Stimulated activated CD8-positive, alpha-beta memory T cell treated with anti-CD3 and anti-CD28 coated beads, Interleukin-4, amount 100 ng/mL, for 48 hours (primary cell): ENCODE data around the gene HLA-B.
"Not testable (repeated sequence)": the region's sequence is repeated elsewhere in the genome, so short reads cannot be mapped to it uniquely, and the experiment has no call there.

Experiments
- DNase-seq: peaks from one replicate; pipeline ENCODE4 v3.0.0-alpha.2; 2020

Gene HLA-B

GRCh38 chr6:31356946-31357466 lies at the start of gene HLA-B:
HLA-B (minus strand) TSS chr6:31357179; CDS start chr6:31357158, 21 bp downstream.
- peak; percentile 78 for DNase-seq

GRCh38 chr6:31405996-31406395 lies 49.0 kb upstream of the HLA-B start:
- no peak for DNase-seq

GRCh38 chr6:31404061-31404364 lies 47.0 kb upstream of the HLA-B start:
- DNase-seq, result not testable (repeated sequence)

- DNase-seq, result peak; percentile 84
These were observed 46.5 kb upstream of the HLA-B start, which contains the start of gene MICA for GRCh38 chr6:31403283-31404060. MICA (plus strand) TSS chr6:31403595; CDS start chr6:31403633, 38 bp downstream.

- peak; percentile 55 for DNase-seq
These were observed 45.6 kb upstream of the HLA-B start for GRCh38 chr6:31402324-31403282.

GRCh38 chr6:31401403-31401802 lies 44.4 kb upstream of the HLA-B start:
- no peak for DNase-seq

- peak; percentile 80 for DNase-seq
These were observed 43.7 kb upstream of the HLA-B start for GRCh38 chr6:31400467-31401289.

GRCh38 chr6:31399589-31400466 lies 42.8 kb upstream of the HLA-B start:
- peak; percentile 81 for DNase-seq

GRCh38 chr6:31397901-31398525 lies 41.0 kb upstream of the HLA-B start:
- DNase-seq, result no peak

- DNase-seq, result not testable (repeated sequence)
These were observed 40.1 kb upstream of the HLA-B start for GRCh38 chr6:31397153-31397499.

GRCh38 chr6:31396422-31397152 lies 39.6 kb upstream of the HLA-B start:
- DNase-seq, result peak; percentile 97

GRCh38 chr6:31395832-31396231 lies 38.9 kb upstream of the HLA-B start:
- no peak for DNase-seq

GRCh38 chr6:31394381-31394780 lies 37.4 kb upstream of the HLA-B start:
- DNase-seq, result no peak

GRCh38 chr6:31393932-31394331 lies 37.0 kb upstream of the HLA-B start:
- no peak for DNase-seq

GRCh38 chr6:31389802-31390132 lies 32.8 kb upstream of the HLA-B start:
- not testable (repeated sequence) for DNase-seq

- not testable (repeated sequence) for DNase-seq
These were observed 32.2 kb upstream of the HLA-B start for GRCh38 chr6:31388916-31389801.

GRCh38 chr6:31386977-31387376 lies 30.0 kb upstream of the HLA-B start:
- no peak for DNase-seq

- no peak for DNase-seq
These were observed 29.1 kb upstream of the HLA-B start for GRCh38 chr6:31386099-31386498.

GRCh38 chr6:31385041-31385440 lies 28.1 kb upstream of the HLA-B start:
- no peak for DNase-seq

- no peak for DNase-seq
These were observed 26.2 kb upstream of the HLA-B start for GRCh38 chr6:31383149-31383548.
